Endodermal cell (in vitro differentiated cells): Measurements from ENCODE around the gene MYF5. TPM values are rescaled to one million over a fixed set of nuclear protein-coding genes. Genes with fewer than 3 reads are reported as not detected.

ENCODE experiments used
- DNase-seq: peaks from one replicate; pipeline ENCODE4 v3.0.0-alpha.2; 2017
- H3K27ac ChIP-seq: 2 replicates; pipeline ENCODE4 v1.5.1; 2013; ENCODE audit warnings: mild to moderate bottlenecking, low read depth, low read length, moderate library complexity
- H3K27me3 ChIP-seq: 2 replicates; pipeline ENCODE4 v1.6.1; 2013; ENCODE audit warnings: mild to moderate bottlenecking, low read length, moderate library complexity; ENCODE audit not compliant: insufficient read depth, control insufficient read depth, poor library complexity, severe bottlenecking
- H3K36me3 ChIP-seq: 2 replicates; pipeline ENCODE4 v1.7.0; 2013; ENCODE audit warnings: mild to moderate bottlenecking, low read length, moderate library complexity; ENCODE audit not compliant: control insufficient read depth, insufficient read depth
- H3K4me1 ChIP-seq: one replicate; pipeline ENCODE4 v1.7.0; 2013; ENCODE audit warnings: low read length; ENCODE audit not compliant: control insufficient read depth, insufficient read depth
- H3K4me3 ChIP-seq: 2 replicates; pipeline ENCODE4 v1.5.1; 2013; ENCODE audit warnings: mild to moderate bottlenecking, low read length, moderate library complexity
- H3K9ac ChIP-seq: 2 replicates; pipeline ENCODE4 v1.6.1; 2013; ENCODE audit warnings: mild to moderate bottlenecking, low read length, moderate library complexity; ENCODE audit not compliant: poor library complexity, severe bottlenecking; ENCODE audit errors: extremely low read depth
- H3K9me3 ChIP-seq: 2 replicates; pipeline ENCODE4 v1.6.1; 2013; ENCODE audit warnings: mild to moderate bottlenecking, low read length, moderate library complexity; ENCODE audit not compliant: control insufficient read depth
- H3K27ac Mint-ChIP-seq: 2 replicates; pipeline ENCODE4 v1.8.0; 2020; ENCODE audit warnings: mixed read lengths
- H3K27me3 Mint-ChIP-seq: 2 replicates; pipeline ENCODE4 v1.8.0; 2021; ENCODE audit warnings: mild to moderate bottlenecking, mixed read lengths; ENCODE audit not compliant: insufficient read depth
- H3K36me3 Mint-ChIP-seq: 2 replicates; pipeline ENCODE4 v1.8.0; 2020; ENCODE audit warnings: low read depth, mixed read lengths
- H3K4me1 Mint-ChIP-seq: 2 replicates; pipeline ENCODE4 v1.8.0; 2020; ENCODE audit warnings: mixed read lengths
- H3K4me3 Mint-ChIP-seq: 2 replicates; pipeline ENCODE4 v1.8.0; 2020; ENCODE audit warnings: mild to moderate bottlenecking, moderate library complexity, mixed read lengths
- H3K9me3 Mint-ChIP-seq: 2 replicates; pipeline ENCODE4 v1.8.0; 2020; ENCODE audit warnings: mild to moderate bottlenecking, mixed read lengths
- WGBS, 2 experiments: methylation state at CpG; one replicate each; pipeline versions ENCODE4 v1.1.5 to v1.1.7; 2013; ENCODE audit warnings: missing lambda C conversion rate in 2 of 2, mixed read lengths in 1 of 2; ENCODE audit not compliant: insufficient coverage in 1 of 2, insufficient read length in 1 of 2; 5-methylcytosine and 5-hydroxymethylcytosine counted together
- total RNA-seq, 2 donors: library from RNA; stranded (reverse); fragmentation: NEBNext Ultra II Directional in 1 of 2; extraction: Animal tissue kit (Norgen Biotek cat#: 25700) in 1 of 2; gene quantifications; 2 replicates in 1 of 2; 3 replicates in 1 of 2; pipeline ENCODE4 v1.2.1, GENCODE V29; 2021
- TF ChIP-seq, protein P1 (sequence below): fragments of 200-600 bp; sonication (generic); conservative IDR thresholded peaks from 2 replicates; pipeline ENCODE4 v1.5.0; 2021; ENCODE audit warnings: antibody characterized with exemption, mild to moderate bottlenecking

The MYF5 gene
- total RNA-seq, 2 donors from 2014 or later: not detected

DNA sequence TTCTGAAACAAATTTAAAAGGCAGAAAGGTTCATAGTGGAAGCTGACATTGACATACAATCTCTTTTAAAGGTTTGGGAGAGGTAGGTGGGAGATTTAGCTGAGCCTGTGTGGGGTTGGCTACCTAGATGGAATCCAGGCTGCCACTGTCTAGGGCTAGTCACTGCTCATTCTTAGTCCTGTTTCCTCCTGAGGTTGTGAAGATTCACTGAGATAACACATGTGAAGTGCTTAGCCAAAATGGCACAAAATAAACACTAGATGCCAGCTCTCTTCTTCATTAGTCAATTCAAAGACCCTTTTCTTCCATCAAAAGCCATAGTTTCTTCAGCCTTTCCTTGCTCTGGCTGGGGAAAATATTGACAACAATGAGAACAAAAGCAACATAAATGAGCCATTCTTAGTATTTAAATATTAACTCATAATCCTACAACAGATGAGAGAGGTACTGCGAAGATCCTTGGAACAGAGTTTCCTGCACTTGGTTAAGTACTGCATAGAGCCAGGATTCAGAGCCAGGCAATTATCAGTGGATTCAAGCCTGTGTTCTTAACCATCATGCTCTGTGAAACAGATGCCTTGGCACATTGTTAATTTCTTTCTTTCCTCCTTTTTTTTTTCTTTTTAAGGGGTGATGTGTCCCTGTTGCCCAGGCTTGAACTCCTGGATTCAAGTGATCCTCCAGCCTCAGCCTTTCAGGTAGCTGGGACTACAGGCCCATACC is 5.8 kb upstream of the MYF5 start:
- Mint-ChIP-seq H3K27me3 (peaks cover 62% of the 10 kb centered on the region), H3K4me1 (peaks cover 54% of the 10 kb centered on the region), H3K27ac (no peak overlapping the region), H3K4me3 (peak overlapping the region; percentile 39), H3K36me3 (no peaks in the 10 kb centered on the region), H3K9me3 (no peaks in the 10 kb centered on the region)
- H3K9me3 ChIP-seq: no peaks in the 10 kb centered on the region
- peaks cover 7% of the 10 kb centered on the region for H3K4me1 ChIP-seq
- no peak overlapping the region for H3K4me3 ChIP-seq
- 95 to 100% methylated on average over 1 of the region's 1 CpG for WGBS, 2 experiments
- H3K36me3 ChIP-seq: no peaks in the 10 kb centered on the region
- H3K27ac ChIP-seq: no peak overlapping the region
- H3K27me3 ChIP-seq: peaks cover 68% of the 10 kb centered on the region
- H3K9ac ChIP-seq: no peak overlapping the region
- TF ChIP-seq, protein P1, sequence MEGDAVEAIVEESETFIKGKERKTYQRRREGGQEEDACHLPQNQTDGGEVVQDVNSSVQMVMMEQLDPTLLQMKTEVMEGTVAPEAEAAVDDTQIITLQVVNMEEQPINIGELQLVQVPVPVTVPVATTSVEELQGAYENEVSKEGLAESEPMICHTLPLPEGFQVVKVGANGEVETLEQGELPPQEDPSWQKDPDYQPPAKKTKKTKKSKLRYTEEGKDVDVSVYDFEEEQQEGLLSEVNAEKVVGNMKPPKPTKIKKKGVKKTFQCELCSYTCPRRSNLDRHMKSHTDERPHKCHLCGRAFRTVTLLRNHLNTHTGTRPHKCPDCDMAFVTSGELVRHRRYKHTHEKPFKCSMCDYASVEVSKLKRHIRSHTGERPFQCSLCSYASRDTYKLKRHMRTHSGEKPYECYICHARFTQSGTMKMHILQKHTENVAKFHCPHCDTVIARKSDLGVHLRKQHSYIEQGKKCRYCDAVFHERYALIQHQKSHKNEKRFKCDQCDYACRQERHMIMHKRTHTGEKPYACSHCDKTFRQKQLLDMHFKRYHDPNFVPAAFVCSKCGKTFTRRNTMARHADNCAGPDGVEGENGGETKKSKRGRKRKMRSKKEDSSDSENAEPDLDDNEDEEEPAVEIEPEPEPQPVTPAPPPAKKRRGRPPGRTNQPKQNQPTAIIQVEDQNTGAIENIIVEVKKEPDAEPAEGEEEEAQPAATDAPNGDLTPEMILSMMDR: no peak
- DNase-seq: no peak

DNA sequence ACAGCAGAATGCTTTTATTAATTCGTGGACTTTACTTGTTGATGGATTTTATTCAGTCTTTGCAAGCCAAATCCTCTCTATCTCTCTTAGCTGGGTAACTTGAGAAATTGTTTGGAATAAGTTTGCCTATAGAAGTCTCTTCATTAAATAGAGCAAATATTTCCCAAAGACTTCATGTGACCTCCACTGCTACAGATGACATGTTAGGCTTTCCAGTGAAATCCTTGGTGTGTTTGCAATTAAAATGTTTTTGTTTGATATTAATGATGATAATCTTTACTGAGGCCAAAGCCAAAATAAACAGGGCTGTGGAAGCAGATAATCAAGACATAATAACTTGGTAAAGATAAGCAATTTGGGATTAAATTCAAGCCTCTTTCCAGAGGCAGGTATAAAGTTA is 4.8 kb upstream of the MYF5 start:
- TF ChIP-seq, protein P1: no peak
- peaks cover 62% of the 10 kb centered on the region for H3K27me3 Mint-ChIP-seq
- no peaks in the 10 kb centered on the region for H3K36me3 Mint-ChIP-seq
- H3K4me1 ChIP-seq: peaks cover 9% of the 10 kb centered on the region
- no peak overlapping the region for H3K9ac ChIP-seq
- H3K36me3 ChIP-seq: no peaks in the 10 kb centered on the region
- no peak overlapping the region for H3K27ac ChIP-seq
- H3K4me3 ChIP-seq: no peak overlapping the region
- H3K4me3 Mint-ChIP-seq: no peak overlapping the region
- peaks cover 61% of the 10 kb centered on the region for H3K4me1 Mint-ChIP-seq
- no peaks in the 10 kb centered on the region for H3K9me3 ChIP-seq
- H3K27me3 ChIP-seq: peaks cover 58% of the 10 kb centered on the region
- DNase-seq: no peak
- 75% methylated on average over 1 of the region's 1 CpG; no CpG with 5 or more reads in 1 of the 2 experiments for WGBS, 2 experiments
- H3K9me3 Mint-ChIP-seq: no peaks in the 10 kb centered on the region
- no peak overlapping the region for H3K27ac Mint-ChIP-seq

DNA sequence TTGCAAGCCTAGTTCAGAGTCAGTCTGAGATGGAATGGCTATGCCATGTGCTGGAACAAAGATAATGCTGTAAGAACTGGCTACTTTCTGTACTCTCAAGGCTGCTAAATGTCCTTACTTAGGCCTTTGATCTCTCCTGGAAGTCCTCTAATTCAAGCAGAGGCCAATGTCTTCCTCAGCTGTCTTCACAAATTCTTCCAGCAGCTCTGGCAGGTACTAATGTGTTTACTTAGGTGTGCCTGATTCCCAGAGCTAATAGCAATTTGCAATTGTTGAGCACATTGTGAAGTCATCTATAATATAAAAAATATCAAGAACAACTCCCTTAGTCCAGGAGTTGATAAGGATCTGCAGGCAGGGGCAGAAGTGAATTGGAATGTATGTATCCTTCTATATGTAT is 3.8 kb upstream of the MYF5 start:
- H3K27me3 ChIP-seq: peaks cover 48% of the 10 kb centered on the region
- no peaks in the 10 kb centered on the region for H3K9me3 ChIP-seq
- peaks cover 9% of the 10 kb centered on the region for H3K4me1 ChIP-seq
- H3K4me3 Mint-ChIP-seq: no peak overlapping the region
- H3K36me3 Mint-ChIP-seq: no peaks in the 10 kb centered on the region
- H3K27ac Mint-ChIP-seq: no peak overlapping the region
- TF ChIP-seq, protein P1: no peak
- H3K4me3 ChIP-seq: no peak overlapping the region
- no peak overlapping the region for H3K27ac ChIP-seq
- DNase-seq: no peak
- no peak overlapping the region for H3K9ac ChIP-seq
- no peaks in the 10 kb centered on the region for H3K9me3 Mint-ChIP-seq
- H3K36me3 ChIP-seq: no peaks in the 10 kb centered on the region
- H3K4me1 Mint-ChIP-seq: peaks cover 58% of the 10 kb centered on the region
- H3K27me3 Mint-ChIP-seq: peaks cover 62% of the 10 kb centered on the region
